GM12873 (cell line): Measurements from ENCODE around the gene TMF1.

Source experiments
- TF ChIP-seq, protein P1 (sequence below): IDR thresholded peaks from 2 replicates; pipeline ENCODE4 v1.5.1; 2012; ENCODE audit warnings: low read depth, mild to moderate bottlenecking, moderate library complexity, low read length, control low read depth; ENCODE audit not compliant: insufficient read depth; ENCODE audit errors: missing control alignments

Gene TMF1

GRCh38 chr3:69052472-69052898, 352 bp upstream of the TMF1 start:
- TF ChIP-seq, protein P1, sequence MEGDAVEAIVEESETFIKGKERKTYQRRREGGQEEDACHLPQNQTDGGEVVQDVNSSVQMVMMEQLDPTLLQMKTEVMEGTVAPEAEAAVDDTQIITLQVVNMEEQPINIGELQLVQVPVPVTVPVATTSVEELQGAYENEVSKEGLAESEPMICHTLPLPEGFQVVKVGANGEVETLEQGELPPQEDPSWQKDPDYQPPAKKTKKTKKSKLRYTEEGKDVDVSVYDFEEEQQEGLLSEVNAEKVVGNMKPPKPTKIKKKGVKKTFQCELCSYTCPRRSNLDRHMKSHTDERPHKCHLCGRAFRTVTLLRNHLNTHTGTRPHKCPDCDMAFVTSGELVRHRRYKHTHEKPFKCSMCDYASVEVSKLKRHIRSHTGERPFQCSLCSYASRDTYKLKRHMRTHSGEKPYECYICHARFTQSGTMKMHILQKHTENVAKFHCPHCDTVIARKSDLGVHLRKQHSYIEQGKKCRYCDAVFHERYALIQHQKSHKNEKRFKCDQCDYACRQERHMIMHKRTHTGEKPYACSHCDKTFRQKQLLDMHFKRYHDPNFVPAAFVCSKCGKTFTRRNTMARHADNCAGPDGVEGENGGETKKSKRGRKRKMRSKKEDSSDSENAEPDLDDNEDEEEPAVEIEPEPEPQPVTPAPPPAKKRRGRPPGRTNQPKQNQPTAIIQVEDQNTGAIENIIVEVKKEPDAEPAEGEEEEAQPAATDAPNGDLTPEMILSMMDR: no peak

DNA sequence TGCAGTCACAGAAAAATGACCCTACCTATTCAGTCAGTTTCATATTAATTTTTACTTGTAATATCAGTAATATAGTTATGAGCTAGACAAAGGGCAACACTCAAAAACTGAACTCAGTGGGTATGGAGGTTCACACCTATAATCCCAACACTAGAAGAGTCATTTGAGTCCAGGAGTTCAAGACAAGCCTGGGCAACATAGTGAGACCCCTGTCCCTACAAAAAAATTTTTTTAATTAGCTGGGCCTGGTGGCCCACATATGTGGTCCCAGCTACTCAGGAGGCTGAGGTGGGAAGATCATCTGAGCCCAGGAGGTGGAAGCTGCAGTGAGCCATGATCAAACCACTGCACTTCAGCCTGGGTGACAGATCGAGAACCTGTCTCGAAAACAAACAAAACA, 3.1 kb downstream of the TMF1 start:
- TF ChIP-seq, protein P1: no peak

- TF ChIP-seq, protein P1: no peak
Observed at GRCh38 chr3:69044608-69045007, 7.5 kb downstream of the TMF1 start.

DNA sequence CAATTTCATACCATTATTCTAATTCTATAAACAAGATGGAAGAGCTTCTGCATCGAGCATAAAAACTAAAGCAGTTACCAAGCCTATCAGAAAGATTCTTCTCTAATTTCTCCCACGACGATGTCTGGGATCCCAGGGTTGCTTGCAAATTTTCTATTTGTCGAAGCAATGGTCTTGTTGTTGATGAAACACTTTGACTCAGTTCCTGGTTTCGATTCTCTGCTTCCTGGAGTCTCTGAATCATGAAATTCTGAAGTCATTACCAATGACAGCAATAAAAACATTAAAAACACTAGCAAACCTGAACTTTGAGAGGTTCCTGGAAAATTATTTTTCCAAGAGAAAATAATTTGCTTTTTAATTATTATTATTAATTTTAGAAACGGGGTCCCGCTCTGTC, 18.7 kb downstream of the TMF1 start:
- TF ChIP-seq, protein P1: no peak

GRCh38 chr3:69032737-69033136, 19.4 kb downstream of the TMF1 start:
- TF ChIP-seq, protein P1: no peak

DNA sequence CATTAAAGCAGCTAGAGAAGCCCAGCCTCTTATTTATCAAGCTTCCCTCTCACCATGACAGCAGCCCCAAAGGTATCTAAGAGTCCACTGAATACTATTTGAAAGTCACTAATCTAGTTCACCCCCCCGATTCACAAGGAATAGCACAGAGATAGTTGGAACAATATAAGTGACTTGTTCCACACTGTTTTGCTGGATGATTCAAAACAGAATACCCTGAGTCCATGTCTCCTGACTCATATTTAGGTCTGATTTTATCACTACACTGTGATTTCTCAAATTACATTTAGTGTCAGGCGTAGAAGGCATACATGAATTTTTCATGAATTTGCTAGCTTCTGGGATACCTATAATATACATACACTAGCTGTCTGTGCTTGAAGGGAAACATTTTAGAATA, 20.0 kb downstream of the TMF1 start:
- TF ChIP-seq, protein P1: no peak

- TF ChIP-seq, protein P1: no peak
Observed at GRCh38 chr3:69031635-69032034, 20.5 kb downstream of the TMF1 start.
